Measurements from ENCODE around the gene RALA.
"Not testable (repeated sequence)": the region's sequence is repeated elsewhere in the genome, so short reads cannot be mapped to it uniquely, and the experiment has no call there.

RALA gene

GRCh38 chr7:39645482-39646407 lies 22.4 kb downstream of the RALA start:
- DNase-seq (ENCODE audit: low spot score), result no peak

- no peak for DNase-seq (ENCODE audit: low spot score)
These were observed 24.4 kb downstream of the RALA start for GRCh38 chr7:39647816-39648215.

- no peak for DNase-seq (ENCODE audit: low spot score)
These were observed 27.3 kb downstream of the RALA start for GRCh38 chr7:39650676-39651075.

GRCh38 chr7:39651265-39651664 lies 27.9 kb downstream of the RALA start:
- DNase-seq (ENCODE audit: low spot score), result no peak

GRCh38 chr7:39656415-39656814 lies 33.0 kb downstream of the RALA start:
- no peak for DNase-seq (ENCODE audit: low spot score)

GRCh38 chr7:39659356-39660013 lies 36.1 kb downstream of the RALA start:
- DNase-seq (ENCODE audit: low spot score), result no peak

- DNase-seq (ENCODE audit: low spot score), result no peak
These were observed 38.6 kb downstream of the RALA start for GRCh38 chr7:39661960-39662359.

GRCh38 chr7:39663263-39663662 lies 39.9 kb downstream of the RALA start:
- DNase-seq (ENCODE audit: low spot score), result no peak

GRCh38 chr7:39664057-39664456 lies 40.7 kb downstream of the RALA start:
- no peak for DNase-seq (ENCODE audit: low spot score)

- DNase-seq (ENCODE audit: low spot score), result no peak
These were observed 41.2 kb downstream of the RALA start for GRCh38 chr7:39664585-39664984.

GRCh38 chr7:39666562-39666961 lies 43.2 kb downstream of the RALA start:
- no peak for DNase-seq (ENCODE audit: low spot score)

GRCh38 chr7:39667341-39667923 lies 44.1 kb downstream of the RALA start:
- no peak for DNase-seq (ENCODE audit: low spot score)

GRCh38 chr7:39668280-39668679 lies 44.9 kb downstream of the RALA start:
- not testable (repeated sequence) for DNase-seq (ENCODE audit: low spot score)

- DNase-seq (ENCODE audit: low spot score), result no peak
These were observed 46.7 kb downstream of the RALA start for GRCh38 chr7:39670052-39670451.

- DNase-seq (ENCODE audit: low spot score), result no peak
These were observed 47.6 kb downstream of the RALA start for GRCh38 chr7:39670934-39671333.

- no peak for DNase-seq (ENCODE audit: low spot score)
These were observed 48.8 kb downstream of the RALA start for GRCh38 chr7:39672176-39672575.

GRCh38 chr7:39673868-39674267 lies 50.5 kb downstream of the RALA start:
- DNase-seq (ENCODE audit: low spot score), result no peak

GRCh38 chr7:39674406-39674805 lies 51.0 kb downstream of the RALA start:
- DNase-seq (ENCODE audit: low spot score), result no peak

- no peak for DNase-seq (ENCODE audit: low spot score)
These were observed 53.0 kb downstream of the RALA start for GRCh38 chr7:39676346-39676745.

GRCh38 chr7:39678930-39679709 lies 55.7 kb downstream of the RALA start:
- DNase-seq (ENCODE audit: low spot score), result no peak

- DNase-seq (ENCODE audit: low spot score), result not testable (repeated sequence)
These were observed 56.5 kb downstream of the RALA start for GRCh38 chr7:39679874-39680273.

GRCh38 chr7:39681887-39682441 lies 58.6 kb downstream of the RALA start:
- no peak for DNase-seq (ENCODE audit: low spot score)
